Endodermal cell (in vitro differentiated cells): ENCODE results near the gene MS4A12. TPM values are rescaled to one million over a fixed set of nuclear protein-coding genes. Genes with fewer than 3 reads are reported as not detected.

ENCODE experiments used
- DNase-seq: peaks from one replicate; pipeline ENCODE4 v3.0.0-alpha.2; 2017
- H3K27ac ChIP-seq: 2 replicates; pipeline ENCODE4 v1.5.1; 2013; ENCODE audit warnings: mild to moderate bottlenecking, low read depth, low read length, moderate library complexity
- H3K27me3 ChIP-seq: 2 replicates; pipeline ENCODE4 v1.6.1; 2013; ENCODE audit warnings: mild to moderate bottlenecking, low read length, moderate library complexity; ENCODE audit not compliant: insufficient read depth, control insufficient read depth, poor library complexity, severe bottlenecking
- H3K36me3 ChIP-seq: 2 replicates; pipeline ENCODE4 v1.7.0; 2013; ENCODE audit warnings: mild to moderate bottlenecking, low read length, moderate library complexity; ENCODE audit not compliant: control insufficient read depth, insufficient read depth
- H3K4me1 ChIP-seq: one replicate; pipeline ENCODE4 v1.7.0; 2013; ENCODE audit warnings: low read length; ENCODE audit not compliant: control insufficient read depth, insufficient read depth
- H3K4me3 ChIP-seq: 2 replicates; pipeline ENCODE4 v1.5.1; 2013; ENCODE audit warnings: mild to moderate bottlenecking, low read length, moderate library complexity
- H3K9ac ChIP-seq: 2 replicates; pipeline ENCODE4 v1.6.1; 2013; ENCODE audit warnings: mild to moderate bottlenecking, low read length, moderate library complexity; ENCODE audit not compliant: poor library complexity, severe bottlenecking; ENCODE audit errors: extremely low read depth
- H3K9me3 ChIP-seq: 2 replicates; pipeline ENCODE4 v1.6.1; 2013; ENCODE audit warnings: mild to moderate bottlenecking, low read length, moderate library complexity; ENCODE audit not compliant: control insufficient read depth
- H3K27ac Mint-ChIP-seq: 2 replicates; pipeline ENCODE4 v1.8.0; 2020; ENCODE audit warnings: mixed read lengths
- H3K27me3 Mint-ChIP-seq: 2 replicates; pipeline ENCODE4 v1.8.0; 2021; ENCODE audit warnings: mild to moderate bottlenecking, mixed read lengths; ENCODE audit not compliant: insufficient read depth
- H3K36me3 Mint-ChIP-seq: 2 replicates; pipeline ENCODE4 v1.8.0; 2020; ENCODE audit warnings: low read depth, mixed read lengths
- H3K4me1 Mint-ChIP-seq: 2 replicates; pipeline ENCODE4 v1.8.0; 2020; ENCODE audit warnings: mixed read lengths
- H3K4me3 Mint-ChIP-seq: 2 replicates; pipeline ENCODE4 v1.8.0; 2020; ENCODE audit warnings: mild to moderate bottlenecking, moderate library complexity, mixed read lengths
- H3K9me3 Mint-ChIP-seq: 2 replicates; pipeline ENCODE4 v1.8.0; 2020; ENCODE audit warnings: mild to moderate bottlenecking, mixed read lengths
- CTCF ChIP-seq: fragments of 200-600 bp; sonication (generic); conservative IDR thresholded peaks from 2 replicates; pipeline ENCODE4 v1.5.0; 2021; ENCODE audit warnings: antibody characterized with exemption, mild to moderate bottlenecking
- WGBS, 2 experiments: methylation state at CpG; one replicate each; pipeline versions ENCODE4 v1.1.5 to v1.1.7; 2013; ENCODE audit warnings: missing lambda C conversion rate in 2 of 2, mixed read lengths in 1 of 2; ENCODE audit not compliant: insufficient coverage in 1 of 2, insufficient read length in 1 of 2; 5-methylcytosine and 5-hydroxymethylcytosine counted together
- total RNA-seq, 2 donors: library from RNA; stranded (reverse); fragmentation: NEBNext Ultra II Directional in 1 of 2; extraction: Animal tissue kit (Norgen Biotek cat#: 25700) in 1 of 2; gene quantifications; 2 replicates in 1 of 2; 3 replicates in 1 of 2; pipeline ENCODE4 v1.2.1, GENCODE V29; 2021

Gene MS4A12
- total RNA-seq, 2 donors from 2014 or later: not detected

- no peaks in the 10 kb centered on the region for H3K4me1 Mint-ChIP-seq
- H3K36me3 Mint-ChIP-seq: no peaks in the 10 kb centered on the region
- Histone ChIP-seq H3K9ac (no peak overlapping the region), H3K4me1 (no peaks in the 10 kb centered on the region), H3K4me3 (no peak overlapping the region), H3K9me3 (peaks cover 6% of the 10 kb centered on the region), H3K27ac (no peak overlapping the region), H3K27me3 (no peaks in the 10 kb centered on the region), H3K36me3 (no peaks in the 10 kb centered on the region)
- no peaks in the 10 kb centered on the region for H3K27me3 Mint-ChIP-seq
- no peak for DNase-seq
- peaks cover 28% of the 10 kb centered on the region for H3K9me3 Mint-ChIP-seq
- no peak overlapping the region for H3K27ac Mint-ChIP-seq
- H3K4me3 Mint-ChIP-seq: no peak overlapping the region
- no peak for TF ChIP-seq CTCF
- WGBS, 2 experiments: 68 to 74% methylated on average over 4 to 6 of the region's 6 CpGs
Observed at GRCh38 chr11:60511393-60511792, 18.8 kb downstream of the MS4A12 start.

GRCh38 chr11:60512651-60513225 is 20.2 kb downstream of the MS4A12 start:
- Histone ChIP-seq H3K4me3 (no peak overlapping the region), H3K4me1 (no peaks in the 10 kb centered on the region), H3K9me3 (peaks cover 6% of the 10 kb centered on the region), H3K27me3 (no peaks in the 10 kb centered on the region), H3K27ac (no peak overlapping the region), H3K9ac (no peak overlapping the region), H3K36me3 (no peaks in the 10 kb centered on the region)
- no peaks in the 10 kb centered on the region for H3K36me3 Mint-ChIP-seq
- H3K4me3 Mint-ChIP-seq: no peak overlapping the region
- 70 to 78% methylated on average over 1 to 2 of the region's 3 CpGs for WGBS, 2 experiments
- no peak for DNase-seq
- H3K9me3 Mint-ChIP-seq: peaks cover 24% of the 10 kb centered on the region
- no peak for TF ChIP-seq CTCF
- no peaks in the 10 kb centered on the region for H3K4me1 Mint-ChIP-seq
- H3K27me3 Mint-ChIP-seq: no peaks in the 10 kb centered on the region
- no peak overlapping the region for H3K27ac Mint-ChIP-seq

DNA sequence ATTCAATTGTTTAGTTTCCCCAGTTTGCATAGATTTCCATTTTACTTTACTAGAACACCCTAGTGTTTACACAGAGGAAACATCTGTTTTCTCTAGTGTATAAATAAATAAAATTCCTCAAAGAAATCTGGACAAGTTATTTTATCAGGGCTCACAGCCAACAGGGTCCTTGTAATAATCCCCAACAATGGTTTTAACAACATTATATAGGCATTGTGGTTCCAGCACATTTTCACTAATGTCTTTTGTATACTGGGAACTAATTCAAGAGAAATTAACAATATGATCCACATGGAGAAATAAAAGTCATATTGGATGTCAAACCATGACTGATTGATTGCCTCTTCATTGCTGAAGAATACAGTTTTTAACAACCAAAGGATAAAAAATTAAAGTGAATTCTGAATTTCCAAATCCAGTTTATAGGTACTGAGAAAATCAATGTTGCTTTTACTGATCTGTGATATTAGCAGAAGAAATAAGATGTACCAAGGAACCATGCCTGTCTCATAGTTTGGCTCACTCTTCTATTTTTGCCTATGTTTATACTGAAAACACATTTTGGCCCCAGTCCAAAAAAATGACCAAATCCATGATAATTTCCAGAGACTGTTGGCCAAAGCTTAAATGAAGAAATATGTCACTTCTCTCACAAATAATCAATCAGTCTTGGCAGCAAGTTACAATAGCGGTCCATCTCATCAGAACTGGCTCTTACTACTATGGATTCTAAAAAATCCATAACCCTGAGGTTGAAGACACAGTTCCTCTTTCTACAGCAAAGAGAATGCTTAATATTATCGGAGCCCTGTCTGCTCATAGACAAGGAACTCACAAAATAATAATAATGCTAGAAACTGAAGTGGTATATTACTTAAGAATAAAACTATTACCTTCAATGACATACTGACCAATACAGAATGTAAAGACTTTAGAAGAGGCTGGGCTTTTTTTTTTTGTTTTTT is 21.2 kb downstream of the MS4A12 start:
- Histone ChIP-seq H3K4me1 (no peaks in the 10 kb centered on the region), H3K27ac (no peak overlapping the region), H3K4me3 (no peak overlapping the region), H3K27me3 (no peaks in the 10 kb centered on the region), H3K9me3 (peaks cover 6% of the 10 kb centered on the region), H3K9ac (no peak overlapping the region), H3K36me3 (no peaks in the 10 kb centered on the region)
- no peak for TF ChIP-seq CTCF
- Mint-ChIP-seq H3K27me3 (no peaks in the 10 kb centered on the region), H3K4me1 (no peaks in the 10 kb centered on the region), H3K27ac (no peak overlapping the region), H3K36me3 (no peaks in the 10 kb centered on the region), H3K9me3 (peaks cover 17% of the 10 kb centered on the region), H3K4me3 (no peak overlapping the region)
- DNase-seq: no peak
- 91% methylated on average over 1 of the region's 2 CpGs; no CpG with 5 or more reads in 1 of the 2 experiments for WGBS, 2 experiments
